Measurements from ENCODE around the gene GPR141.

Gene GPR141, protein sequence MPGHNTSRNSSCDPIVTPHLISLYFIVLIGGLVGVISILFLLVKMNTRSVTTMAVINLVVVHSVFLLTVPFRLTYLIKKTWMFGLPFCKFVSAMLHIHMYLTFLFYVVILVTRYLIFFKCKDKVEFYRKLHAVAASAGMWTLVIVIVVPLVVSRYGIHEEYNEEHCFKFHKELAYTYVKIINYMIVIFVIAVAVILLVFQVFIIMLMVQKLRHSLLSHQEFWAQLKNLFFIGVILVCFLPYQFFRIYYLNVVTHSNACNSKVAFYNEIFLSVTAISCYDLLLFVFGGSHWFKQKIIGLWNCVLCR

DNA sequence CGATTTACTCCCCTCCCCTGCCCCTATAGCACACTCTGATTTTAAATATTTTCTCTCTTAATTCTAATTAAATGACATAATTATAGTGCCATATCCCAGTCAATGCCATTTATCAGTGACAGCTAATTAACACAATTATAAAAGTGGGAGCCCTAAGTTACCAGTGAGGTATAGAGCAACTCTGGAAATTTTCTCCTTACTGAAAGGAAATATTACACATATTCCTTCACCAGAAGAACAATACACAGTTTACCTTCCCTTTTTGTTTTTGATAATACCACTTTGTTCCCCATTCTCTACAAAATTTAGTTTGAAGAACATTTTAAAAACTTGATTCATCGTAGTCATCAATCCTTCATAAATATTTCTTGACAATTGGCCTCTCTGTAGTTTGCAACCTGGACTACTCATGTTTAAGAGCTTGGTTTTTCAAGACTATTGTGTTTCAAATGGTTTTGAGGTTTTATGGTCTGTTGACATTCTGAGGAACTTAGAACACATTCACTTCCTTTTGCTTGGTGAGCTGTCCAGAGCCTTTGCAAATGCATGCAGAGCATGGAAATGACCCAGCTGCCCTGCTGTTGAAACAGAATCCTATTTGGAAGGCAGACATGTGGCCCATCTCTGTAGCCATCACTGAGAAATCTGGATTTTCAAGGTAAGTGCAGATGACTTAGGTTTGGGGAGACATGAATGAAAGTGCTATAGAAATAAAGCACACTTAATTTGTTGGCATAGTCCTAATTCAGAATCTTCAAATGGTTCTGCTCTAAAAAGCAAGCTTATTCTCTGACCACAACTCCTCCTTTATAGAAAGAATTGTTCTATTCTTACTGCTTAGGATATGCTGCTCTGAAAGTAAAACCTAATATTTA, at the start of gene GPR141:
GPR141 (plus strand) TSS at position 521 of the 875 bp plus-strand sequence. CDS start 56,628 bp downstream, outside the sequence.
- DNase-seq, result peak; percentile 59

DNA sequence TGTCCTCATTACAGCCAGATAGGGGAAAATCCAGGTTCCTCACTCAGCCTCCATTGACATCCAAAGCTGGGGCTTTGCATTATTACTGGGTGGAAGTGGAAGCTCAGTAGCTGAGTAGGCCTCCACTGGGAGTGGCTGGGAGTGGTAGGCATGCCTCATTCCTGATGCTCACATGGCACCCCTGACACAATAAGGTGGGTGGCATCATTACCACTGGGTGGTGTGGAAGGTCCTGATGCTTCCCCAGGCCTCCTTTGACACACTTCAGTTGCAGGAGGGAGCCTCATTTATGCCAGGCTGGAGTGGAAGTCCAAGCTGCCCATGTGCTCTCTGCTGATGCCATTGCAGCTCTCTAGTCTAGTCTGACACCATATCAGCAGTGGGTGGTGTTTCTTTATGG, 48.2 kb upstream of the GPR141 start:
- no peak for DNase-seq

DNA sequence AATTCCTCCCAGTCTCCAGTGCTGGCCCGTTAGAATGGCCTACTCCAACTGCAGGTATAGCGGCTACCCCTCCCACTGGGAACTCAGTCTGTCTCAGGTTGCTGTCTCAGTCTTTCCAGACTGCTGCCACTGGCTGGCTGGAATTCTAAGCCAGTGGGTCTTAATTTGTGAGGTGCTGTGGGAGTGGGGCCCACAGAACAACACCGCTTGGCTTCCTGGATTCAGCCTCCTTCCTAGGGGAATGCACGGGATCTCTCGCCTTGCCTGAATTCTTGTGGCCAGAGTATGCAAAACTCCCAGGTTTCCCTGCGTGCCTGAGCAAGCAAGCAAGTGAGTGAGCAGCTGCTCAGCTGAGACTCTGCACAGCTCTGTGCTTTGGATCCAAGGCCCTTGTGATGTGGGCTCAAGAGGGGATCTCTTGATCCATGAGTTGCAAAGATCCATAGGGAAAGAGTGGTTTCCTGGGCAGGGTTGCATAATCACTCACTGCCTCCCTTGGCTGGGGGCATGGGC, 41.5 kb upstream of the GPR141 start:
- DNase-seq, result no peak

DNA sequence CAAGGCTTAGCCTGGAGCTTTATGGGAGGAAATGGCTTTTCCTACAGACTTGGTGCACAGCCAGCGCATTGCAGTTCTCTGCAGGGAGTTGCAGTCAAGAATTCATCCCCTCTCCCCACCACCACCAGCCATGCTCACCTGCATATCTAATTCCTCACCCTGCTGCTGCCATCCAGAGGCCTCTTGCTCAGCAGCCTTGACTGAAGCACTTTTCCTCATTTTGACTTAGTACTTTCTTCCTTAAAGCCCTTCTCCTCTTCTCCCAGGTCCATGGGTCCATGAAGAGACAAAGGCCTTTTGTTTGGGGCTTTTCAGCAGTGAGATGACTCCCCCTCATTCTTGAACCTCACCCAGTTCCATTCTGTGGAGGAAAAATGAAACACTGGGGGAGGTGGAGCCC, 39.7 kb upstream of the GPR141 start:
- no peak for DNase-seq

DNA sequence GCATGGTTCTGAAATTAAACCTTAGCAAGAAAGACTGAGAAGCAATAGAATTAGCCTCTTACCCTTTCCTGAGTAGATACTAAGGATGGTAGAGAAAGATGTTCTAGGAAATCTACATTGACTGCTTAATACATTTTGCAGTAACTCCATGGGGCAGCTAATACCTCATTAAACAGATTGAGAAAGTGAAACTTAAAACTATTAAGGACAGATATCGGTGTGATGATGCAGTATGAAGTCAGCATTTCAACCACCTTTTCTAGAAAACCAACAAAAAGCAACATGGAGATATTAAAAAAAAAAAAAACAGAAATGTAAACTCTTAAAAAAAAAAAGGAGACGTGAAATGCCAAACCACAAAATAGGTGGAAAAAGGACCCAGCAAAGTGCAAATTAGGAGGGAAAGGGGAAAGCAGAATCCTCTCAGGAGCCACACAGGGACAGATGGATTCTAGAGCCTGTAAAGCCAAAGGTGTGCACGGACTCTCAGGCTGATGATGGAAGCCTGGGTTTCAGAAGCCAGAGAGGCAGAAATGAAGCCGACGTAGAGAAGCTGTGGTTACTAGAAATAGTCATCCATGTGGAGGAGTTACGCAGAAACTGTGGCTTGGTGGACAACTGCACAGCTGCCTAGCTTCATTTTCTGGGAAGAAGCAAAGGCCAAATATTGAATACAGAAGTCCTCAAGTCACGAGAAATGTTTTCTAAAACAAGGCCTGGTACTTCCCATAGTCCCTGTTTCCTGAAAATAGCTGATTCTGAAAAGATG, 38.1 kb upstream of the GPR141 start:
- no peak for DNase-seq

DNA sequence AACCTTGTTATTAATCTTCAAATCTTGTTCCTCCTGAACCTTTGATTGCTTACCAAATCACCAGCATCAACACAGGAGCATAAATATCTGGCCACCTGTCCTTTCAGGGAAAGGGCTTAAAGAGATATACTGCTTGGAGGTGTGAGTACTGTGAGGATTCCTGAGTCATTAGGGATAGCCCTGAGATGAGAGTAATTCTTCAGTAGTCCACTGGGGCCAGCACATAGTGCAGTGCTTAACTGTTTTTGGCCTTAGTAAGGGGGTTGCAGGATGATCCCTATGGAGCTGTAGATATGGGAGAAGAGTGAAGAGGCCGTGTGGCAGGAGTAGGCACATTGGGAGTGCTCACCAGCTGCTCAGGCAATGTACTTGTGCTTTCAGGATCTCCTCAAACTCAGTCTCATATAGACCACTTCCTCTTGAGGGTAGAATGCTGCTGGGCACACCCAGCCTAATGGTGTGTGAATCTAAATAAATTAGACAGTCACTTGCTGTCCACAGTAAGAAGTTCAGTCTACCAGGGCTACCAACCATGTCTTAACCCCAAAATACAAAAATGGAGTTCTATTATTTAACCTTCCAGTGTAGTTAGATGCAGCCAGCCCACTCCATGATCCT, 26.5 kb upstream of the GPR141 start:
- DNase-seq, result no peak

DNA sequence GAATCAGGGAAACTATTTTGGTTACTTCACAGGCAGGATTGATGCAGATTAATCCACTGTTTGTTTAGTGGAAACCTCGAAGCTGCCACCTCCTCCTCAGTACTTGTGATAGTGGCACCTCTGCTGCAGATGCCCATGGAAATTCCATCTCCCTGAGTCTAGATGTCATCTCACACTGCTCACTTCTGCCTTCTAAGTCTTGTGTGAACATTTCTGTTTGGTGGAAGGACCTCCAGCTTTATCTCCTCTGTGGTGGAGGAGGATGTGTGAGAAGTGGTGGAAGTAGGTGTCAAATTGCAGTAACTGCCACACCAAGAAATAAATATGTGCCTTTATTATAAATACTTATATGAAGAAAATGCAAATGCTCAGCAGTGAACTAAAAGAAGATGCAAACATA, 25.8 kb upstream of the GPR141 start:
- no peak for DNase-seq

DNA sequence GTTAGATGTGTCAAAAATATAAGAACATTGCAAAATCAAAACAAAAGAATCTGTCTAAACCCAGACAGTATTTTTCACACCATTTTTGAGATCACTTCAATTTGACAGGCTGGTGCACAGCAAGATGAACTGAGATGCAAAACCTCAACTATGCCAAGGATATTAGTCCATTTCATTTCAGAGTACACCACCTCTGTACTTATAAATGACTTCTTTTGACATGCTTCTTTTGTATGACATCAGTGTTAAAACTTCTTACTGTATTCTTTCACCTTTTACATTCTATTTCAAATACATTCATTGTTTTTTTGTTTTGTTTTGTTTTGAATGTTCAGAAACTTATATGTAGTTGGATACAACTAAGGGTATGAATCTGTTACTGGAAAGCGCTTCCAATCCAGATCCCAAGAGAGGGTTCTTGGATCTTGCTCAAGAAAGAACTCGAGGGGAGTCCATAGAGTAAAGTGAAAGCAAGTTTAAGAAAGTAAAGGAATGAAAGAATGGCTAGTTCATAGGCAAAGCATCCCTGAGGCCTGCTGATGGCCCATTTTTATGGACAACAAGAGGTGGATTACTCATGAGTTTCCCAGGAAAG, 23.5 kb upstream of the GPR141 start:
- DNase-seq, result no peak

DNA sequence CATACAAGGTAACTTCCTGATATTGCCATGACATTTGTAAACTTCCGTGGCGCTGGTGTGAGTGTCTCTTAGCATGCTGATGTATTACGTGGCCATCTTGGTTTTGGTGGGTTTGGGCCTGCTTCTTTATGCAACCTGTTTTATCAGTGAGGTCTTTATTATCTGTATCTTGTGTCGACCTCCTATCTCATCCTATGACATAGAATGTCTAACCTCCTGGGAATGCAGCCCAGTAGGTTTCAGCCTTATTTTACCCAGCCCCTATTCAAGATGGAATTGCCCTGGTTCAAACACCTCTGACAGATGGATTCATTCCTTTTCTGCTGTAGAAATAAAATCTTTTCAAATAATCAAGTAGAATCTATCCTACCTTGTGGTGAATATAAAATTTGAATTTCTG, 23.0 kb upstream of the GPR141 start:
- DNase-seq, result no peak

DNA sequence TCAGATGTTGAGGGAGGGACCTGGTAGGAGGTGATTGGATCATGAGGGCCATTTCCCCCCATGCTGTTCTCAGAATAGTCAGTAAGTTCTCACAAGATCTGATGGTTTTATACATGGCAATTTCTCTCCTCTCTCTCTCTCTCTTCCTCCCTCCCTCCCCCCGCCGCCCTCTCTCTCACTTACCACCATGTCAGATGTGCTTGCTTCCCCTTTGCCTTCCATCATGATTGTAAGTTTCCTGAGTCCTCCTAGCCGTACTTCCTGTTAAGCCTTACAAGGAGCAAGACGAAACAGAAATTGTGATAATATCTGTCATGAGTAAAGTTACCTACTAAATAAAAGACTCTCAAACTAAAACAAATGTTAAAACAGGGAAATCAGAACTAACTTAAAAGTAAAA, 19.9 kb upstream of the GPR141 start:
- no peak for DNase-seq

DNA sequence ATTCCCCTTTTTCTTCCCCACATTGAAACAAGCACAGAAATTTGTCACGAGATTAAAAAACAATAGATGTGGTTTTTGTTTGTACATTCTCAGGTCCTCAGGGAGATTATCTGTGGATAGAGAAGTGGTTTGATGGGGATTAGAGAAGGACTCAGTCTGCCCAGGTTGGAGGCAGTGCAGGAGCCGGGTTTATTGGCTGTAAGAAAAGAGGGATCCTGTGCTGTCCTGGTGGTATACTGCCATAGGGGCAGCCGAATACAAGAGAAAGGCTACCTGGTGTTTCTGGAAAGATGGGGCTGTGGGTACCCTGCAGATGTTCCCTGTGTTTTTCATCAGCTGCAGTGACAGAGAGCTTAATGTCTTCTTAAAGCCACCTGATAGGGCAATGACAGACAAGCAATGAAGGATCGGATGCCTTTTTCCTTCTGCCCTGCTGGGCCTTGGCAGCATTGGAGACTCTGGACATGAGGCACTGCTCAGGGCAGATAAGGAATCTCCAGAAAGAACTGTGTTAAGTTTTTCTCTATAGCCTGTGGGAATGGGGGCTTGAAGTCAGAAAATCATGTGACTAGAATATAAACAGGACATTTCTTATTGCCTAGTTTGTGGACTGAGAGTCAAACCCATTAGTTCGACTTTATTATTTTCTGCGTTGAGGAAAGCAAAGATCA, 18.1 kb upstream of the GPR141 start:
- no peak for DNase-seq

DNA sequence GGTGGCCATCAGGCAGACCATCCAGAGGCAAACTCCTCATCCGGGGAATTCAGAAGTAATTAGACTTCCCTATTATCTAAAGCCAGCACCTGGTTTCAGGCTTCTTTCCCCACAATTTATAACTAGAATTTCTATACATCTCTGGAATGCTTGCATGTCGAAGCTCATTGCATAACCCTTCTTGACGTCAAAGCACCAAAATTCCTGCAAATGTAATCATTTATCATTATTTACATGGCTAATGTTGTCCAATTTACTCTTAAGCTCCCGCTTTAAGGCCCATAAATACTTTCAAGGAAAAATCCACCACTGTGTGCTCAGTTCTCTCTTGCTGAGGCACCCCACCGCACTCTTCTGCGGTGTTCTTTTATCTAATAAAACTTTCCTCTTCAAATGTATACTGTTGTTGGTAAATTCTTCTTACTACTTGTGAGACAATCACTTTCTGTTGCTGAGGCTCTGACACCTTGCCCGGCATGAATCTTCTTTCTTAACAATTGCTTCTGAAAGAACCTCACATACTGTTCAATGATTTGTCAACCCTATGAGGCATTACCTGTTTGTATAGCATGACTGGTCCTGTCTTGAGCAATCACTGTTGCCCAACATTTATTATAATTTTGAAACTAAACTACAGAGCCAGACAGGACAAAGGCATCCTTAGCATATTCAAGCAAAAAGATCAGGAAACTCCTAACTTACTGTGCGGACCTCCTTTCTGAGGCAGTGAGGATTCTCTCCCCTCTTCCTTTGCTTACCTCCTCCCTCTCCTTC, 17.4 kb upstream of the GPR141 start:
- DNase-seq, result no peak

DNA sequence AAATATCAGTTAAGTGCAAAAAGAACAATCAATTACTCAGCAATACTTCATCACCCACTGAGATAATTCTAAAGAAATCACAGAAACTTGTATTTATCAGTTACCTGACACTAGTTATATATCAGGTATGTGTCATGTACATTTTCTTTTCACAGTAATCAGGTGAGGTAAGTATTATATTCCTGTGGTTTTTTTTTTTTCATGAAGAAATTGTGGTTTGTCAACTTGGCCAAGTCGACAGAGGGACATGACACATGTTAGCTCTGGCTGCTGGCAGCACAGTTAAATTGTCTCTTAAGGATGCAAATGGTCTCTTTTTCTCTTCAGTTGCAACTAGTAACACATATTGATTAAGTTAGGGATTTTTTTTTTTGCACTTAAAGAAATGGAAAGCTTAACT, 13.7 kb upstream of the GPR141 start:
- DNase-seq, result no peak

DNA sequence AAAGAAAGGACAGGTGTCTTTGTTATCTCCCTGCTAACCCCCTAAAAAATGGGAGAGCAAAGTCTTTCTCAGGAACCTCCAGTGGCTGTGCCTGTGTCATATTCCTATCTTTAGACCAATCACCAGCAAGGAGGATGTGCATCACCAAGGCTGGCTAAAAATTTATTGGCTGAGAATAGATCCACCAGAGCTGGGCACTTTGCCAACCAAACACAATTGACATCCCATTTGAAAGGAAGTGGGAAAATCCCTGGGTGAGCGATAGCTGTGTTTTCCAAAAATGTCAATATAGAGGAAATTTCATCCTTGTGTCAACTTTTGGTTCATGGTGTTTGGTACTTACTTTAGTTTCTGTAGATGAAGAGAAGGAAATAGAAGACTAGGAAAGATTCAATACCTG, 13.1 kb upstream of the GPR141 start:
- DNase-seq, result no peak

DNA sequence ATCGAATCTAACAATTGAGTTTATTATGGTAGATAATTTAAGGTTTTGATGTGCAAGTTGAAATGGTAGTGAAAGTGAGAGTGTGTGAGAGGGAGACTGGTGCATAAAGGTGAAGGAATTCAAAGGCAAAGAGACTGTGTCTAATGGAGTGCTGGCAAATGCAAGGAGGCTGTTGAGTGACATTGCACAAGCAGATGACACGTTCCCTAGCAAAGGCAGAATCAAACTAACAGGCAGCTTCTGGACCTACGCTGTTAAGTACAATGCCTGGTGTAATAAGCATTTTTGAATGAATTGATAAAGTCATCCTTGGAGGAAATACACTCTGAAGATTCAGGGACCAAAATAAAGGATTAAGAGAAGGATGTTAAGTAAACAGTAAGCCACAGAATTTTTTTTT, 11.7 kb upstream of the GPR141 start:
- DNase-seq, result no peak

DNA sequence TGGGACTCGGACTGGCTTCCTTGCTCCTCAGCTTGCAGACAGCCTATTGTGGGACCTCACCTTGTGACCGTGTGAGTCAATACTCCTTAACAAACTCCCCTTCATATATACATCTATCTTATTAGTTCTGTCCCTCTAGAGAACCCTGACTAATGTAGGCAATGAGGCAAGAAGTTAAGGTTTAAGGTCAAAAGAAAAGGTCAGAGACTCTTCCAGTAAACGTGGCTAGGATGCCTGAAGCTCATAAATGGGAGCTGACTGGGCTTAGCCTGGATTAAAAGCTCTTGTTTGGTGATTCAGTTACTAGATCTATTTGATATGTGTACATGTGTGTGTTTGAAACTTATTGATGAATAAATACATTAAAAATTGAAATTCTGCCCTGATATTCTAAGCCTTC, 10.6 kb upstream of the GPR141 start:
- DNase-seq, result no peak

DNA sequence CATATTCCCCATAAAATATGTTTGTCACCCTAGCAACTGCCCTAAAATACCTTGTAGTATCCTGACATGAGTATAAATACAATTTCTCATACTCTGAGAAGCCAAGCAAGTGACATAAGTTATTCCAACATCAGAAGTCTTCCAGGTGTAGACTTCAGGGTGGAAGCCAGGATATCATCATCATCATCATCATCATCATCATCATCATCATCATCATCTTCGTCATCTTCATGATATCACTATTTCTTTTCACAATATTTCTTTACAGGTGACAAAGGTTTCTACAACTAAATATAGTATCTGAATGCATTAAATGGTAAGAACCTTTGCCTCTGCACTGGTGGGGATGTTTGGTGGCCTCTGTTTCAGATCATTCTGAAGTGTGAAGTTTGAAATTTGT, 10.0 kb upstream of the GPR141 start:
- no peak for DNase-seq

DNA sequence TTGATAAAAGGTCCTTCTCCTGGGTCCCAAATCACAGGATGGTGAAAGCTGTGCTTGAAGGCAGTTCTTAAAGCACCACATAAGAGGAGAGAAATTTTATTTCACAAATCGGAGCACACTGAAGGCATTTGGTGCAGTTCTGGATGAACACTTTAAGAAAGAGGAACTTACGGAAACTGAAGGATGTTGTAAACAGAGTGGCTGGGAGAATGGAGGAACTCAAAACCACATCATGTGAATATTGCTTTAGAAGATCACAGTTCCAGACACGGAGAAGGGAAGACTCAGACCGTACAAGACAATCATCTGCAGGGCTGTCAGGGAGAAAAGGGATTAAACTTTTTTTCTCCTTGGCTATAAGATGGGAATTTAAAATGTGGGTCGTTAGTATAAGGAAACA, 9.0 kb upstream of the GPR141 start:
- peak; percentile 65 for DNase-seq

DNA sequence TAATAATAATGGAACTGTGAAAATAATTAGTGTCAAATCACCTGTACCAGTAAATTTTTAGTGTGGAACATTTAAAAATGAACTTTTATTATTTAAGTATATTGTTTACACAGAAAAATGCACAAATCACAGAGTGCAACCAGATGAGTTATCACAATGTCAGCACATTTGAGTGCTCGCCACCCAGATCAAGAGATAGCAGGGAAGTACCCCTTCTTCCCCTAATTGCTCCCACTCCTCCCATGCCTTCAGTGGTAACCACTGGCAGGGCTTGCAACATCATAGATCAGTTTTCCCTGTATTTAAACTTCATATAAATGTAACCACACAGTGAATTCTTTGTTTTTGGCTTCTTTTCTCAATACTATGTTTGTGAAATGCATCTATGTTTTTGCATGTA, 7.8 kb upstream of the GPR141 start:
- DNase-seq, result no peak

DNA sequence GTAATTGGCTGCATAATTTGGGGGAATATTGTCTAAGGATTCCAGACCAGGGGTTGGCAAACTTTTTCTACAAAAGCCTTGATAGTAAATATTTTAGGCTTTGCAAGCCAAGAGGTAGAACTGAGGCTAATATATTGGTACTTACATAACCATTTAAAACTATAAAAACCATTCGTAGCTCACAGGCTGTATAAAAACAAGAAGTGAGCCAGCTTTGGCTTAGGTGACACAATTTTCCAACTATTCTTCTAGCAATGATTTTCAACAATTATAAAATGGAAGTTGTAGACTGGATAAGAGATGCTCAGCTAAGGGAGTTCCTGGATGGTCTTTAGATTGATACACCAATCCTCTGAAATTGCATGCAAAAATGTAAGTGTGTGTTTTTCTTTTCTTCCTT, 1.4 kb downstream of the GPR141 start:
- no peak for DNase-seq
